Mesothelial cell of epicardium (in vitro differentiated cells): Measurements from ENCODE around the gene SCUBE2. TPM values are rescaled to one million over a fixed set of nuclear protein-coding genes. Genes with fewer than 3 reads are reported as not detected.

ENCODE experiments used
- DNase-seq, 2 experiments: peaks; one replicate each; pipeline ENCODE4 v3.0.0; 2021; ENCODE audit warnings: low spot score in 2 of 2; ENCODE audit not compliant: unreplicated experiment in 2 of 2
- H3K27ac Mint-ChIP-seq: 2 replicates; pipeline ENCODE4 v1.8.0; 2021; ENCODE audit warnings: mixed read lengths
- H3K27me3 Mint-ChIP-seq: 2 replicates; pipeline ENCODE4 v1.8.0; 2021; ENCODE audit warnings: low read depth, mixed read lengths
- H3K36me3 Mint-ChIP-seq: 2 replicates; pipeline ENCODE4 v1.8.0; 2021; ENCODE audit warnings: mixed read lengths
- H3K4me1 Mint-ChIP-seq: 2 replicates; pipeline ENCODE4 v1.8.0; 2021; ENCODE audit warnings: mixed read lengths
- H3K4me3 Mint-ChIP-seq: 2 replicates; pipeline ENCODE4 v1.8.0; 2021; ENCODE audit warnings: mild to moderate bottlenecking, moderate library complexity, mixed read lengths
- H3K9me3 Mint-ChIP-seq: 2 replicates; pipeline ENCODE4 v1.8.0; 2021; ENCODE audit warnings: mixed read lengths
- CTCF ChIP-seq: fragments of 200-600 bp; sonication (generic); IDR thresholded peaks from one replicate; pipeline ENCODE4 v1.5.0; 2021; ENCODE audit warnings: antibody characterized with exemption; ENCODE audit not compliant: unreplicated experiment
- total RNA-seq: library from RNA; stranded (reverse); gene quantifications from 3 replicates; pipeline ENCODE4 v1.2.1, GENCODE V29; 2021

Gene SCUBE2
- total RNA-seq, 1 donor from 2014 or later = 1.1 TPM

- no peaks in the 10 kb centered on the region for H3K9me3 Mint-ChIP-seq
- no peak for DNase-seq
- no peak for TF ChIP-seq CTCF
- H3K4me1 Mint-ChIP-seq = peaks cover 11% of the 10 kb centered on the region
- no peaks in the 10 kb centered on the region for H3K36me3 Mint-ChIP-seq
- H3K27ac Mint-ChIP-seq = no peak overlapping the region
- peaks cover 35% of the 10 kb centered on the region for H3K27me3 Mint-ChIP-seq
- H3K4me3 Mint-ChIP-seq = no peak overlapping the region
Measured at GRCh38 chr11:9072626-9073176, 18.7 kb downstream of the SCUBE2 start.

- peaks cover 11% of the 10 kb centered on the region for H3K4me1 Mint-ChIP-seq
- H3K27ac Mint-ChIP-seq = no peak overlapping the region
- no peaks in the 10 kb centered on the region for H3K9me3 Mint-ChIP-seq
- no peak overlapping the region for H3K4me3 Mint-ChIP-seq
- DNase-seq = no peak
- no peak for TF ChIP-seq CTCF
- peaks cover 35% of the 10 kb centered on the region for H3K27me3 Mint-ChIP-seq
- no peaks in the 10 kb centered on the region for H3K36me3 Mint-ChIP-seq
Measured at GRCh38 chr11:9071692-9072091, 19.7 kb downstream of the SCUBE2 start.

- Mint-ChIP-seq H3K36me3 (no peaks in the 10 kb centered on the region), H3K4me3 (no peak overlapping the region), H3K27me3 (peaks cover 36% of the 10 kb centered on the region), H3K27ac (no peak overlapping the region), H3K9me3 (no peaks in the 10 kb centered on the region), H3K4me1 (peaks cover 12% of the 10 kb centered on the region)
- no peak for DNase-seq
- TF ChIP-seq CTCF = no peak
Measured at GRCh38 chr11:9070749-9071491, 20.5 kb downstream of the SCUBE2 start.

GRCh38 chr11:9069862-9070470, 21.4 kb downstream of the SCUBE2 start:
- Mint-ChIP-seq H3K27ac (no peak overlapping the region), H3K4me1 (peaks cover 13% of the 10 kb centered on the region), H3K9me3 (no peaks in the 10 kb centered on the region), H3K27me3 (peaks cover 36% of the 10 kb centered on the region), H3K36me3 (no peaks in the 10 kb centered on the region), H3K4me3 (no peak overlapping the region)
- TF ChIP-seq CTCF = no peak
- no peak for DNase-seq

GRCh38 chr11:9069256-9069655, 22.1 kb downstream of the SCUBE2 start:
- DNase-seq = no peak
- no peak for TF ChIP-seq CTCF
- no peak overlapping the region for H3K4me3 Mint-ChIP-seq
- no peaks in the 10 kb centered on the region for H3K9me3 Mint-ChIP-seq
- no peaks in the 10 kb centered on the region for H3K36me3 Mint-ChIP-seq
- H3K27ac Mint-ChIP-seq = no peak overlapping the region
- peaks cover 13% of the 10 kb centered on the region for H3K4me1 Mint-ChIP-seq
- peaks cover 38% of the 10 kb centered on the region for H3K27me3 Mint-ChIP-seq
